ENCODE results near the gene PDE11A.
"Not testable (repeated sequence)": the region's sequence is repeated elsewhere in the genome, so short reads cannot be mapped to it uniquely, and the experiment has no call there.

Gene PDE11A

DNA sequence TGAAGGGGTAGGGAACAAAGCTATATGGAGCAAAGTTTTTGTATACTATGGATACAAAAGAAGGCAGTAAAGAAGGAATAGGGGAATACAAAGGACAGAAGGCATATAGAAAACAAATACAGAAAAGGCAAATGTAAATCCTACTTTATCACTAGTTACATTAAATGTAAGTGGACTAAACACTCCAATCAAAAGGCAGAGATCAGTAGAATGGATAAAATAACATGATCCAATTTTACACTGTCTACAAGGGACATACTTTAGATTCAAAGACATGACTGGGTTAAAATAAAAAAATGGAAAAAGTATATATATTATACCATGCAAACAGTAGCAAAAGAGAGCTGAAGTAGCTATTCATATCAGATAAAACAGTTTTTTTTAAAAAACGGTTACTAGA, 215.0 kb downstream of the PDE11A start:
- no peaks in the 10 kb centered on the region for H3K36me3 ChIP-seq
- H3K4me1 ChIP-seq: no peaks in the 10 kb centered on the region
- no peaks in the 10 kb centered on the region for H3K27me3 ChIP-seq
- TF ChIP-seq, protein P1, sequence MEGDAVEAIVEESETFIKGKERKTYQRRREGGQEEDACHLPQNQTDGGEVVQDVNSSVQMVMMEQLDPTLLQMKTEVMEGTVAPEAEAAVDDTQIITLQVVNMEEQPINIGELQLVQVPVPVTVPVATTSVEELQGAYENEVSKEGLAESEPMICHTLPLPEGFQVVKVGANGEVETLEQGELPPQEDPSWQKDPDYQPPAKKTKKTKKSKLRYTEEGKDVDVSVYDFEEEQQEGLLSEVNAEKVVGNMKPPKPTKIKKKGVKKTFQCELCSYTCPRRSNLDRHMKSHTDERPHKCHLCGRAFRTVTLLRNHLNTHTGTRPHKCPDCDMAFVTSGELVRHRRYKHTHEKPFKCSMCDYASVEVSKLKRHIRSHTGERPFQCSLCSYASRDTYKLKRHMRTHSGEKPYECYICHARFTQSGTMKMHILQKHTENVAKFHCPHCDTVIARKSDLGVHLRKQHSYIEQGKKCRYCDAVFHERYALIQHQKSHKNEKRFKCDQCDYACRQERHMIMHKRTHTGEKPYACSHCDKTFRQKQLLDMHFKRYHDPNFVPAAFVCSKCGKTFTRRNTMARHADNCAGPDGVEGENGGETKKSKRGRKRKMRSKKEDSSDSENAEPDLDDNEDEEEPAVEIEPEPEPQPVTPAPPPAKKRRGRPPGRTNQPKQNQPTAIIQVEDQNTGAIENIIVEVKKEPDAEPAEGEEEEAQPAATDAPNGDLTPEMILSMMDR (IDR thresholded peaks at IDR 0.05; ENCODE audit: low read depth, low read length): no peak
- no peak for DNase-seq
- no peaks in the 10 kb centered on the region for H3K9me3 ChIP-seq
- no peak overlapping the region for H3K4me3 ChIP-seq (ENCODE audit: low read depth, low read length)

DNA sequence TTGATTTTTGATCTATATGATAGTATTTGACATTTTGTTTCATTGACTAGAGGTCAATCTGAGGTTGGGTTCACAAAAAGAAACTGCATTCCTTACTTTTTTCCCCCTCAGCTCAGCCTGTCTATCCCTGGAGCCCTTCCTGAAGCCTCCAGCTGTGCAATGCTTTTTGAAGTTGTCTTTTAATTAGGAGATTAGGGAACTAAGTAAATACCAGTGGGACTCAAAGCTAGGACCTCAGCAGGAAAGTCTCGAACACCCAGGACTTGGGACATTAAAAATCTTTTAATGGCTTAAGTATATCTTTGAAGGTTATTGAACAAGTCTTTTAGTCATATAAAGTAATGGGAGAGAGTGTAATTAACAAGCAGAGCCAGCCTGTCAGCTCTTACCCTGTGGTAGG, 220.2 kb downstream of the PDE11A start:
- Histone ChIP-seq H3K36me3 (no peaks in the 10 kb centered on the region), H3K9me3 (no peaks in the 10 kb centered on the region), H3K4me1 (no peaks in the 10 kb centered on the region), H3K4me3 (ENCODE audit: low read depth, low read length) (no peak overlapping the region), H3K27me3 (no peaks in the 10 kb centered on the region)
- DNase-seq: no peak
- TF ChIP-seq, protein P1 (IDR thresholded peaks at IDR 0.05; ENCODE audit: low read depth, low read length): no peak

DNA sequence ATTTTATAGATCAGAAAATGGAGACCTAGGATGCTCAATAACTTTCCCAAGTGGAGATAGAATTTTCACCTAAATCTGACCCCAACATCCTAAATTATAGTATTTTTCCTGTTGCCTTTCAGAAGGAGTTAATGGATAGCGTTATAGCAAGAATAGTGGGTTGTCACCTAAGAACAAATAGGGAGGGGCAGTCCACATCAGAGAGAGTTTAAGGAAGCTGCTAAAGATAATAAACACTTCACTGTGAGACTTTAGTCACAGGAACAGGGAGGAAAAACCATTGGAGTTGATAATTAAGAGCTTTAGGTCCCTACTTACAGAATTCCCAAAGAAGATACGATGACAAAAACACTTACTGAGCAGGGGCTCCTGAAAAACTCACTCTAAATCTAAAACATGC, 229.4 kb downstream of the PDE11A start:
- Histone ChIP-seq H3K27me3 (no peaks in the 10 kb centered on the region), H3K4me1 (no peaks in the 10 kb centered on the region), H3K36me3 (no peaks in the 10 kb centered on the region), H3K9me3 (no peaks in the 10 kb centered on the region), H3K4me3 (ENCODE audit: low read depth, low read length) (no peak overlapping the region)
- no peak for DNase-seq
- TF ChIP-seq, protein P1 (IDR thresholded peaks at IDR 0.05; ENCODE audit: low read depth, low read length): no peak

DNA sequence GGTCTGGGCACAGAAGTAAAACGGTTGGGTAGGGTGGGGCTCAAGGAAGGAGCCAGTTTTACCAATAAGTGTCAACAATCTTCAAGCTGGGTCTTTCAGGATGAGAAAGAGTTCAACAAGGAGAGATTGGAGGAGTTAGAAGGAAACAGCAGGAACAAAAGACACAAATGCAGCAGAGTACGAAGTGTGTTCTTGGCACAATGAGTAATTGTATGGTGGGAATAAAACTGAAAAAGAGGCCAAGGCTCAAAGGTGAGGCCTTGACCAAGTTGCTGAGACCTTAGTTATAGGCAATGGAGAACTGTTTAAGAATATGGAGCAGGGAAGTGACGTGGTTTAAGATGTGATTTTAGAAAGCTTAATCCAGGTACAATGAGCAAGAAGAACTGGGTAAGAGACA, 230.3 kb downstream of the PDE11A start:
- no peaks in the 10 kb centered on the region for H3K36me3 ChIP-seq
- H3K4me3 ChIP-seq (ENCODE audit: low read depth, low read length): no peak overlapping the region
- TF ChIP-seq, protein P1 (IDR thresholded peaks at IDR 0.05; ENCODE audit: low read depth, low read length): no peak
- no peaks in the 10 kb centered on the region for H3K9me3 ChIP-seq
- no peak for DNase-seq
- no peaks in the 10 kb centered on the region for H3K27me3 ChIP-seq
- H3K4me1 ChIP-seq: no peaks in the 10 kb centered on the region

DNA sequence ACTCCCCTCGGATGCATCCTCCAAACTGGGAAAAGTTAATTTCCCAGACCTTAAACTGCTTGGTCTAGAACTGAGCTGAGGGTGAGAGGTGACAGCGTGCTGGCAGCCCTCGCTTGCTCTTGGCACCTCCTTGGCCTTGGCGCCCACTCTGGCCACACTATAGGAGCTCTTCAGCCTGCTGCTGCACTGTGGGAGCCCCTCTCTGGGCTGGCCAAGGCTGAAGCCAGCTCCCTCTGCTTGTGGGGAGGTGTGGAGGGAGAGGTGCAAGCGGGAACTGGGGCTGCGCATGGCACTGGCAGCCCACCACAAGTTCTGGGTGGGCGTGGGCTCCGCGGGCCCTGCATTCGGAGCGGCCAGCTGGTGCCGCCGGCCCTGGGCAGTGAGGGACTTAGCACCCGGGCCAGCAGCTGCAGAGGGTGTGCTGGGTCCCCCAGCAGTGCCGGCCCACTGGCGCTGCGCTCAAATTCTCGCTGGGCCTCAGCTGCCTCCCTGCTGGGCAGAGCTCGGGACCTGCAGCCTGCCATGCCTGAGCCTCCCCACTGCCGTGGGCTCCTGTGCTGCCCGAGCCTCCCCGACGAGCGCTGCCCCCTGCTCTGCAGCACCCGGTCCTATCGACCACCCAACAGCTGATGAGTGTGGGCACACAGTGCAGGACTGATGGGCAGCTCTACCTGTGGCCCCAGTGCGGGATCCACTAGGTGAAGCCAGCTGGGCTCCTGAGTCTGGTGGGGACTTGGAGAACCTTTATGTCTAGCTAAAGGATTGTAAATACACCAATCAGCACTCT, 237.0 kb downstream of the PDE11A start:
- H3K36me3 ChIP-seq; H3K27me3 ChIP-seq; H3K4me1 ChIP-seq; DNase-seq; H3K4me3 ChIP-seq (ENCODE audit: low read depth, low read length); H3K9me3 ChIP-seq: not testable (repeated sequence)

DNA sequence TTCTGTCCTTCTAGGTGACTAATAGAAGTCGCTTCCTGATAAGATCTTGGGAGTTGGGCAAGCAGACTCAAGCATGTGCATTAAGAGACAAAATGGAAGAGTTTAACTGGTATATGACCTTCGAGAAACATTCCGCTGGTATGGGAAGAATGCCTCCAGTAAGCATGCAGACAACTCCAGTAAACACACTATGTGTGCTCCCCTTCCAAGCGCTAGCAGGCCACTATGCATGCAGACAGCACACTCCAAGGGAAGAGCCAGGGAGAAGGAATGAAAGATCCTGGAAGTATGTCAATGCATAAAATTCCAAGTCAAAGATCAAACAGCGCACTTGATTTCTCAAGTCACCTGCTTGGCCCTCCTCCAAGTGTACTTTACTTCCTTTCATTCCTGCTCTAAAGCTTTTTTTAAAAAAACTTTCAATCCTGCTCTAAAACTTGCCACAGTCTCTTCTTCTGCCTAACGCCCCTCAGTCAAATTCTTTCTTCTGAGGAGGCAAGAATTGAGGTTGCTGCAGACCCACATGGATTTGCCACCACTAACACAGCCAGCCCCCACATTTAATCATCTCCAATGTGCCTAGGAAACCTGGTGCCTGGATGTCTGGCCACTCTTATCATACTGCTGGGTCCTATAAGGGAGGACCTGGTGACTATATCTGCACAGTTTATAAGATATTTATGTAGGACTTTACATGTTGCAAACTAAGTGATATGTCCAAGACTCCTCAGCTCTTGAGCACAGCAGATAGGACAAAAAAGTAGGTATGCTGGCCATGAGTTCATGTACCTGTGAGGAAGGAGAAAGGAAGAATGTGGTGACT, 239.8 kb downstream of the PDE11A start:
- DNase-seq: no peak
- TF ChIP-seq, protein P1 (IDR thresholded peaks at IDR 0.05; ENCODE audit: low read depth, low read length): no peak
- H3K27me3 ChIP-seq: no peaks in the 10 kb centered on the region
- no peak overlapping the region for H3K4me3 ChIP-seq (ENCODE audit: low read depth, low read length)
- H3K9me3 ChIP-seq: no peaks in the 10 kb centered on the region
- H3K4me1 ChIP-seq: no peaks in the 10 kb centered on the region
- no peaks in the 10 kb centered on the region for H3K36me3 ChIP-seq

Measured in BE2C (cell line).